UCSD-AML1 (cell line): Measurements from ENCODE around the gene CTSC.

Source experiments
- DNase-seq: peaks from one replicate; lab custom pipeline; 2025; ENCODE audit not compliant: unreplicated experiment; lab: John Stamatoyannopoulos, UW

The CTSC gene

DNA sequence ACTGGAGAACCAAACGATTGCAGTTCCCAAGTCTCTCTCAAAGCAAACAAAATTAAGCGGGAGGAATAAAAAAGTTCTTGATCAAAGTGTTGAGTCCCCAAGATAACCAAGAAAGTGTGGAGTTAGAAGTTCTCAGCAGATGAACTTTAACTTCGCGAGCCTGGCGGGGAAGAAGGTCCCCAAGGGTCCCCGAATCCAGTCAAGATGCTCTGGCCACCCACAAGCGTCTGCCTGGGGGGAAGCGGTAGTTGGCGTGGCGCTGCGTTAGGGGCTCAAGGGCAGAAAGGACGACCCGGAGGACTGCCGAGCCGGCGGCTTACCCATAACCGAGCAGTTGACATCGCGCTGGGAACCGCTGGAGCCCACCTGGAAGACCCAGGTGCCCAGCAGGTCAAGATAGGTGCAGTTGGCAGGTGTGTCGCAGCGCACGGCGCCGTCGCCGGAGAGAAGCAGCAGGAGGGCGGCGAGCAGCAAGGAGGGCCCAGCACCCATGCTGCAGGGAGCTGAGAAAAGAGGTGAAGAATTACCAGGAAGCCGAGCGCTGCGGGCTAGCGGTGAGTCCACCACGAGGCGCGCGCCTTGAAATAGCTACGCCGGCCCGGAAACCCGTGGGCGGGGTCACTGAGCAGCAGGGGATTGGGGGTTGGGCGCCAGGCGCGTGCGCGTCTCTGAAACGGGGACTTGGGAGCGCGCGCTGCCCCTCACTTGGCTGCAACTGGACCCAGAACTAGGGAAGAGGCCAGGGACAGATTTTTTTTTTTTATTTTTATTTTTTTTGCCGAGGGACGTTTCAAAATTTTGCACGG lies at the start of gene CTSC:
Gene CTSC (minus strand): TSS at position 556 of the 806 bp plus-strand sequence. CDS start 64 bp downstream, at position 492.
- peak; percentile 93 for DNase-seq

DNA sequence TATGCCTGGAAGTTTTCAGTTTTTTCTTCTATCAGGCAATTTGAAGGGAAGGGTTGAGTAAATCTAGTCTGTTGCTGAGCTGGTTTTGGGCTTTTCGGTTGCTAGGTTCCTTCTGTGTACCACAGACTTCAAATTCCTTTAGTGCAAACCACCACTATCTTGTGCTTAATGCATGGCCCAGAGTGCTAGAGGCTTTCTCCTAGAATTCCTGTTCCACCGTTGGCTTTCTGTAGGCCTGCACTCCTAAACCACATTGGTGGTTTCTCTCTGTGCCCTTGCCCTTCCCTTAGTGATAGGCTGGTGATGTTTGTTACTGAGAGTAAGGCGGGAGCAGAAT lies 47.1 kb upstream of the CTSC start:
- DNase-seq, result no peak

DNA sequence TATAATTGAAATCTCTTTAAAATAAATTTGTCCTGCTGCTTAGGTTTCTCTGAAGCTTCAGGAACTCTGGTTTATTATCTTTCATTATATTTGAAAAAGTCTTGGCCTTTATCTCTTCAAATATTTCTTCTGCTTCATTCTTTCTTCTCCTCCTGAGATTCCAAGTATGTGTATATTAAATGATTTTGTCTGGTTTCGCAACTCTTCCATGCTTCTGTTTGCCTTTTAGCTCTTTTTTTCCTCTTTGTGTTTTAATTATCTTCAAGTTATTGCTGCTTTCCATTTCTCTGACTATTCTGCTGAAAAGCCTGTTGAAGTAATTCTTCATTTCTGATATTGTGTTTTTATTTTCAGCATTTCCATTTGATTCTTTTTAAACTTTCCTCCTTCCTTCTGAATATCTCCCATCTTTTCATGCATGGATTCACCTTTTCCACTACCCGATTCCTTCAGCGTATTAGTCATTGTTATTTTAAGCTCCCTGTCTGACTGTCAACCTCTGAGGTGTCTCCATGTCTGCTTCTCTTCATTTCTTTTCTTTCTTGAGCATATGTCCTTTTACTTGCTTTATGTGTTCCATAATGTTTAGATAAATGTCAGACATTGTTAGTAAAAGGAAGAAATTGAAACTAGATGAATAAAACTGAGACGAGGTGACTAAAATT lies 46.6 kb upstream of the CTSC start:
- DNase-seq, result no peak

DNA sequence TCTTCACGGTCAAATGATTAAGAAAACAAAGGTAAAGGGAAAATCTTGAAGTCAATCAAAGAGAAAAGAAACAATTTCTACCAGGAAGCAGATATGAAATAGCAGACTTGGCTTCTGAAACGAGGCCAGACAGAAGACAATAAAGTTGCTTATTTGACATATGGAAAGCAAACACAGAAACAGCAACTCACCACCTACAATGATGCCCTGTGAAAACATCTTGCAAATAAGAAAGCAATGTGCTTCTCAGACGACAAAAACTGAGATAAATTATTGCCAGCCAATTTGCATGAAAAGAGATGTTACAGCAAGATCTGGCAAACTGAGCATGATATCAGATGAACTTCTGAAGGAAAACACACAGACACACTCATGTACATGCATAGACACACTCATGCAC lies 45.9 kb upstream of the CTSC start:
- DNase-seq, result no peak

DNA sequence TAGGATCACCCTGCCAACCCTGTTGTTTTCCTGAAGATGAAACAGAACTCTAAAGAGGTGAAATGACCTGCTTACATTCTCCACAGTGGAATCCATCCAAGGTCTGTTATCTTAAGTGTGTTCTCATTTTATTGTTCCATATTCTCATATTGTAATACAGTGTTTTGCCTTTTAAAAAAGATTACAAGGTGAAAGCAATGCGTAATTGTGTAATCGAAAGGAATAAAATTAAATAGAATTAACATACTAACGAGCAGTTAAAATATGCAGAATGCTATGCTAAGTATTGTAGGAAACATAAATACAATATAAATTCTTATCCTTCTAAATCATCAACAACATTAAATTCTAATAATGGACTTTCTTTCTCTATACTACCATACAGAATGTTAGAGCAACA lies 41.6 kb upstream of the CTSC start:
- DNase-seq, result no peak

DNA sequence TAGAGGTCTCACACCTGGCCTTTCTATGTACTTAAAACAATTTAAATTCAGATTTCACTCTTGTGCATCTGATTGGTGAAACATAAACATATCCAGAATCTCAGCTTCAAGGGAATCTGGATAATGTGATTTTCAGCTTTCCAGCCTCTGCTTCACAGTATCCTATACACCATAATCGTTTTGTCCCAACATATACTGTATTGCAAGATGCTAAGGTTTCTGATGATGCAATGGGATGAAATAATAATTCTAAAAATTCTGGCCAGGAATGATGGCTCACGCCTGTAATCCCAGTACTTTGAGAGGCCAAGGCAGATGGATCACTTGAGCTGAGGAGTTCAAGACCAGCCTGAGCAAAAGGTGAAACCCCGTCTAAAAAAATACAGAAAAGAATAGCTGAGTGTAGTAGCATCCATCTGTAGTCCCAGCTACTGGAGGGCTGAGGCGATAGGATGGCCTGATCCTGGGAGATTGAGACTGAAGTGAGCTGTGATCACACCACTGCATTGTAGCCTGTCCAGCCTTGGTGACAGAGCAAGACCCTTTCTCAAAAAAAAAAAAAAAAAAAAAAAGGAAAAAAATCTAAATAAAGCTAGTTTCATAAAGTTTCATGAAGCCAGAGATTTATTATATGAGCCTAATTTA lies 41.0 kb upstream of the CTSC start:
- no peak for DNase-seq

DNA sequence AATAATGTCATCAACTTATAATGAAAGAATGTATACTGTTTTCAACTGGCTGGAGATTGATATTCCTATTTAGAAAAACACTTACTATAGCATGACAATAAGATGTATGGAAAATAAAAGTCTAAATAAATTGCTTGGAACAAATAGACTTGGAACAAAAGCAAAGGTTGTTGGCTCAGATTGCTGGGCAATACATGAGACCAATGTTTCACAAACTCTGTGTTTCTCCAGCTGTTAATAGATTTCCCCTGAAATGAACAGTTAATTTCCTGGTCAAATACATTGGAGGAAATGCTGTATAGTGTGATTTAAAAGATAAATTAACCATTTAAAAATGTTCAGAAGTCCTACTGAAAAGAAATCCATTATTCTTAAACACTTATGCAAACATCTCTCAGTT lies 40.1 kb upstream of the CTSC start:
- DNase-seq, result no peak

DNA sequence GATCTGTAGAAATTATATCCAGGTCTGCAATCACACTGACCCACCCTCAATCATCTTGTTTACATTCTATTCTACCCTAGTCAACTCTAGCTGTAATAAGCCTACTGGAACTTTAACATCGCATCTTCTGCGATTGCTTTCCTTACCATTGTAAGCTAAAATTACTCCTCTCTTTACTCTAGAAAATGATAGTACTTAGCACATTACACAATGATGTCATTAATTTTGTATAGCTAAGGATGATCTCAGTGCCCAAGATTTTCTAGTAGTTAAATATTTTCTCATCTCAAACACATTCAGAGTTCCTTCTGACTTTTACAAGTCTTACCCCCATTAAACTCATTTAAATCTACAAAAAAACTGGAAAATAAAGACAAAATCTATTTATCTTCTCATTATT lies 39.6 kb upstream of the CTSC start:
- DNase-seq, result no peak

DNA sequence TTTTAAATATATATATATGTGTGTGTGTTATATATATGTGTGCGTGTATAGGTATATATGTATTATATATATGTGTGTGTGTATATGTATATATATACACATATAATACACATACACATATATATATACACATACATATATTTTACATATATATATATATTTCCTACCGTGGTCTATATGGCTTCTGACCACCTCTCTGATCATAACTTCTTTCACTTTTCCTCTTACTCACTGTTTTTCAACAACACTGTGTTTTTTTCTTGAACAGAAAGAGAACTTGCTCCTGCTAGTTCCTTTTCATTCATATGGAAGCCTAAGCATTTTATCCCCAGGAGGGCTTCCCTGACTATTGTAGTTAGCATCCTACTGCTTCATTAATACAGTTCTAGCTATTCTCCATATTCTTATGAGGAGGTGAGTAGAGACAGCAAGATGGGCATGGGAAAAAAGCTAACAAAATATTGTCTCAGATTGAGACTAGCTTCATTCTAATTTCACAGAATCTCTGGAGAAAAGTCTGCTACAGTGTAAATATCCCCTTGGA lies 38.5 kb upstream of the CTSC start:
- DNase-seq, result no peak

DNA sequence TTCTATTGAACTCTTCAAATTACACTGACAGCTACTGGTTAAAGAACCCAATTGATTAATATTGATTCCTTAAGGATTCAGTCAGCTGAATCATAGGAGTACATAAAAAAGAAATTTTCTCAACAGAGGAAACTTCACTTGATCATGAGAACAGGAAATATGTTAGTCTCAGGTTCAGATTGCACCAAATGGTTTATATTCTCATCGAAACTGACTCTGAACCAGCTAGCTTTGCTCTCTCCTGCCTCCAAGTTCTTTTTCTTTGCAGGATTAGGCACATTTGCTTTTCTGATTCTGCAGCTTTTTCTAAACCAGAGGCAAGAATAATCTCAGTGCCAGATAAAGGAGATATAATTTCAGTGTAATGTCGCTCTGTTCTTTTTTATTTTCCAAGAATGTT lies 33.2 kb upstream of the CTSC start:
- DNase-seq, result no peak

DNA sequence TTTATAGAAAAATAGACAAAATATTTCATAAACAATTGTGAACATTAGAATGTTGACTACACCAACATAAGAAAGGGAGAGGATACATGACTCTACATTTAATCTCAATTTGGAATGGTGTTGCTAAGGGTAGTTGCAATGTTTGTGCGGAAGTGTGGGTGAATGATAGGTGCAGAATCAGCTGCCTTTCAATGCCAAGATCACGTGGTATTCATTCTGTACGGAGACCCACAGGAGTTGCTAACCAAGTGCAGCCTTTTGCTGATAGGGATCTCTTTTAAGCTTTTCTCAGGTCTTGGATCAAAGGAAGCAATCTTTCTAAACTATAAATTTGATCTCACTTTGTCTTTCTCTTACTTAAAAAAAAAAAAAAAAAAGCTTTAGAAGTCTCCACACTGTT lies 29.8 kb upstream of the CTSC start:
- no peak for DNase-seq

DNA sequence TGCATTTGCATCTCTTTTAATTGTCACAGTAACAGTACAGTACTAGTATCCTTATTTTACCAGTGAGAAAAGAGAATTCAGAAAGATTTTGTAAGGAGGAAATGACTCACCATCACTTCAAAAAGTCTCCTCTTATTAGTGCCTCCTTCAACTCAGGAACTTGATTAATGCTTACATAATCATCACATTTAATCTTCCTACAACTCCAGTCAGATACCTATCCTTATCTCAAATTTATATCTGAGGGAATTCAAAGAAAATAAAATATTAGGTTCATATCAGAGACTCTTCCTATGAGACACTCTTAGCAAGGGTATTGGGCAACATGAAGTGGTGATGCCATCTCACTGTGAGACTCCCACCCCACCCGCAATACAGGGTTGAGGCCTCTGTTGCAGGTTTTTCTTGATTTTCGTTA lies 26.1 kb upstream of the CTSC start:
- no peak for DNase-seq

DNA sequence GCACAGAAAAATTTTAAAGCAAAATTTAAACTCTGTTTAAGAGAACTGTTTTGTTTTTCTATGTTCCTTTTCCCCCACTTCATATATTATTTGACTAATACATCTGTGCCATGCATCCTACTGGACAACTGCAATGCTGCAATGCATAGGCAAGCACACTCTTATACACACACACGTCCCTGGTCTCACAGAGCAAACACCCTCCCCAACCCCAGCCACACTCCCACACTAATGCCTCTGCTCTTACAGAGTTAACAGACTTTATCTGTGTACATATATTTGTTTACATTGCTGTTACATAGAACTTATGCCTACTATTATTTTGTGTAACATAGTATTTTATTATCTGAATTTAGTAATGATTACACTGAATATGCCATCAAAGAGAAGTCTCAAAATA lies 25.5 kb upstream of the CTSC start:
- peak; percentile 10 for DNase-seq

DNA sequence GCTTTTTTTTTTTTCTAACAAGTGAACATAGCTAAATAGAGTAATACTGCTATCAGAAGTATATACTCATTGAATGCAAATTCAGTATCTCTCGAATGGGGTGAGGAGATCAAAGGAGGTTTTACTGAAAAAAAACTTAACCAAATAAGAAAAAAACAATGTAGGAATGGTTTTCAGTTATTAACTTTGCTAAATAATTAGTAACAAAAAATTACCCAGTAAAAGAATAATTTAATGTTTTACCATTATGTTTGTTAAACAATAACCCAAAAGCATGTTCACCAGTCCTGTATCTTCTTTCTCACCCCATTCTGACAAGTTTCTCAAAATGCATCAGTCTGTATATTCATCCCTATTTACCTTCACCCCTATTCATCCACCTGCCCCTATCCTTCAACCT lies 22.6 kb upstream of the CTSC start:
- DNase-seq, result no peak

DNA sequence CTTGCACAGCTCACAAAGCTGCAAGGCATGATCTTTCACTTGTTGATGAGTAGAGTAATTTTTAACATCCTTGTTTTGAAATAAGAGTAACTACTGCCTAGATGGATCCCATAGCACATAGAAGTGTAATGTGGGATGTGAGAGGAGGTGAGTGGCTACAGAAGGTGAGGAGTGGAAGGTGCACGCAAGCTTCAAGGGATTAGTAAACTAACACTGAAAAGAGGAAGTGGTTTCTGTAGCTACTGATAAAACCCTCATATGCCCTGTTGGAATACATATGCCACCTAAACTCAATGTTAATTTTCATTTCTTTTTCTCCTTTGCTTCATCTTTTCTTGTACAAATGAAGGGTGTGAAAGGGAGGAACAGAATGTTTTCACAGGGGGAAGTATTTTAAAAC lies 22.0 kb upstream of the CTSC start:
- DNase-seq, result peak; percentile 7

DNA sequence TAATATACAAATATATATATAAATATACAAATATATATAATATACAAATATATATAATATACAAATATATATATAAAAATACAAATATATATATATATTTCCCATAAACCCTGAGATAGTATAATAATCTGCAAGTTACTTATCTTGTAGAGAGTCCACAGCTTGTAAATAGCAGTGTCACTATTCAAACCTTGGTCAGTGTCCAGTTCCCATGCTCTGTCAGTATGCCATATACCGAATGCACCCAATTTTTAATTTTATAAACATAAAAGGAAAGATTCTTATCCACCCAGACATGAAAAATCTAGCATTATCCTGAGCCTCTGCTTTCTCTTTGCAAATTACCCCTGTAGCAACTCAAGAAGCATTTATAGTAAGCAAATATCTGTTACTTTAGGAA lies 21.6 kb upstream of the CTSC start:
- no peak for DNase-seq

DNA sequence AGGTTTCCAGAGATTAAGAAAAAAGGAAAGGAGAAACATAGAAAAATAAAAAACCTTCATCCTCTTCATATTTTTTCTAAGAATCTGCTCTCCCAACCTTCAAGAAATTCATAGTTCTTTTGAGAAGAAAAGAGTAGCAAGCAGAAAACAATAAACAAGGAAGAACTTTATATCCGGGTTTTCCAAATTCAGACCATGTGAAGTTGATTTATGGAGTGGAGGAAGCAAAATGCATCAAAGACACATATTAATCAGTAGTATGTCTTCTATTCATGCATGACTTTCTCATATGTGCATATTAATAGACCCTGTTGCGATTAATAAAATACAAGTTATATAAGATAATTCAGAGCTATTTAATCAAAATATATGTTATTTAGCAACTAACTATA lies 20.5 kb upstream of the CTSC start:
- DNase-seq, result no peak

DNA sequence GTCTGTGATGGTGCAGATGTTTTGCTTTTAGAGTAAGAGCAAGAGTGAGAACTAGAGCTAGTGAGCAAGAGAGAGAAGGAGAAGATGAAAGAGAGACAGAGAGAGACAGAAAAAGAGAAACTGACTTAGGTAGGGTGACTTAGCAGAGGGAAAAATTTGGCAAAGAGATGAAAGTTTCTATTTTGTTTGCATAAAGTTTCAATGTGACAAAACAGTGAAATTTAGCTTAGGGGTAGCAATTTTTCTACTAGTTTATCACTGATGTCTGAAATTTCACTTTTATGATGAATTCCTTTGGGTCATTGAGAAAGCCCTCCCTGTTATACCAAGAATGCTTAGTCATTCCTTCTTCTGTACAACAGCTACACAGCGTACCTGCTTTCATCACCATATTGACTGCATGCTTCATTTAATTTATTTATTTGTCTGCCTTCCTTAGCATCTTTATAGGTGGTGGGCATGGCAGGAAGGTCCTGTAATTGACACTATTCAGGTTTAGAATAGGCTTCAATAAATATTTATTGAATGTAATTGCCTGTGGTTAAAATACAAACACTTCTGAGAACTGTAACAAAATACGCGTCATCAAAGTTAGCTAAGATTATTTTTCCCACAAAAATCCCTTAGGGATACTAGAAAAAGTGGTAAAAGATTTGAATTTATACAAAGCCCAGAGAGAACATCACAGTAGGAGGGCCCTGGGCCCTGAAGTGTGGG lies 19.9 kb upstream of the CTSC start:
- no peak for DNase-seq

DNA sequence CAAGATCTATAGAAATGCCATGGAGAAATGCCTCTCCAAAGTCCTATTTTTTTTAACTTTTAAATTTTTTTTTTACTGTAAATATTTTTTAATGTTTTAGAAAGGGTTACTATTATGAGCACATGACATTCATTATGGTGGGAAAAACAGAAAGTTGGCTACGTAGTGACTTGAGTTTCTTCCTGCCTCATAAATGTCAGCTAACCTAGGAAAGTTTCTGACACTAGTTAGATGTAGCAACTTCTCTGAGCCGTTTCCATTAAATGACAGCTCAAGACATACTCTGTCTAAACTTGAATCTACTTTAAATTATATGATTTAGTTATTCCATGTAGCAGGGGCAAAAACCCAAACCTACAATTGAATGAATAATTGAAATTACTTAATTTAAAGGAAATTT lies 18.4 kb upstream of the CTSC start:
- DNase-seq, result no peak

DNA sequence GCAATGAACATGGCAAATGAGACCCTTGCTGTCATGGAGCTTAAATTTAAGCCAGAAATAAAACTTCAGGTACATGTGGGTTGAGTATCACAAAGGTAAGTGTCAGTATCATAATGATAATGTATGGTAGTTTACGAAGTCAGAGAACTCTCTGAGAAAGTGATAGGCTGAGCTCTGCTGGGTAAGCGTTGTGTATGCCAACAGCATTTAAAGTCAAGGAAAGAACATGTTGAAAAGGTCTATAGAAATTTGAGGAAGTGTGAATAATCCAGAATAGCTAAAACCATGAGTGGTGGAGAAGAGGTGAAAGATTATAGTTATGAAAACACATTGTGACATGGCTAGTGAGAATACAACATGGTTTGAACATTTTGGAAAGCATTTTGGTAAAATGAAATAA lies 17.4 kb upstream of the CTSC start:
- DNase-seq, result no peak

DNA sequence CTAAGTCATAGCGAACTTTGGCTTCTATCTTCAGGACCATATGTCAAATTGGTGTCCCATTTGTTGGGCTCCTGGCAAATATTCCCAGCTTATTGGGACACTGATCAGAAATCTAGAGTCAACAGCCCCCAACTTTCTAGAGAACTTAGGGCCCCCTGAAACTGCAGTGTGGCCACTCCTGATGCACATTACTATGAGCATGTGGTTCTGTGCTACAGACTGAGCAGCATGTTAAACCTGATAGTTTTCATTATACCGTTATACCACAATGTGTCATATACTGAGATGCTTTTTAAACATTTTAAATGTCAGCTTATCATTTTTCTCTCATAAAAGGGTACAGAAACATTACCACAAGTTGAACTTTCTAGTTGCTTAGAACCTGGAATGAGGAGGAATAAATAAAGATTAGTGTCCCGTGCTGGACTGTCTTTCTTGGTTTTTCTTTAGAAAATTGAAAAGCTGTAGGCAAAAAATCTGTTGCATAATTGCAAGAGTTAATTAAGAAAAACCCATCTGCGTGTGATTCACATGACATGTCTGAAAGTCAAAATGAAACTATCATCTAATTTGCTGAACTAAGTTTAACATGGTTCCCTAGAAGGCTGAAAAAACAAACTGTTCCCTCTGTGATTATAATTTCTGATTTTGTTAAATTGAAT lies 16.4 kb upstream of the CTSC start:
- no peak for DNase-seq
